Sigmoid colon (tissue), 4 donors: ENCODE results near the gene VPS50.

Experiments used
- CTCF ChIP-seq, 4 experiments: fragments of 450-650 bp in 3 of 4; fragments of 200-600 bp in 1 of 4; IDR thresholded peaks; one replicate each; pipeline ENCODE4 v1.5.1; 2016 to 2019; ENCODE audit warnings: antibody characterized with exemption in 4 of 4, mild to moderate bottlenecking in 3 of 4, moderate library complexity in 2 of 4
- POLR2A ChIP-seq, 2 donors: fragments of 450-650 bp; IDR thresholded peaks; one replicate each; pipeline ENCODE4 v1.6.1; 2016; ENCODE audit warnings: antibody characterized with exemption in 2 of 2, mild to moderate bottlenecking in 2 of 2, moderate library complexity in 2 of 2
- POLR2AphosphoS5 ChIP-seq, 4 donors: sonication (generic); formaldehyde crosslinking; IDR thresholded peaks; one replicate each; pipeline ENCODE4 v1.6.1; 2017; ENCODE audit warnings: antibody characterized with exemption in 4 of 4

GRCh38 chr7:93301736-93302135 lies 69.6 kb downstream of the VPS50 start:
- TF ChIP-seq CTCF (IDR thresholded peaks at IDR 0.05) (no peak), POLR2A (IDR thresholded peaks at IDR 0.05) (no peak), POLR2AphosphoS5 (IDR thresholded peaks at IDR 0.05) (no peak)
